ENCODE results near the gene UFL1.
A peak's percentile ranks its signal among the peaks of the same experiment; 100 is the strongest.
"Not testable (repeated sequence)": the region's sequence is repeated elsewhere in the genome, so short reads cannot be mapped to it uniquely, and the experiment has no call there.

Gene UFL1
- 48.7 to 96.2 reads per million in 2 donors for total RNA-seq

GRCh38 chr6:96521644-96522464, at the start of gene UFL1:
Gene UFL1 (plus strand): TSS chr6:96521806. CDS start chr6:96521874, 68 bp downstream.
- DNase-seq: peak; percentile 86

GRCh38 chr6:96472291-96472690, 49.3 kb upstream of the UFL1 start:
- not testable (repeated sequence) for DNase-seq

GRCh38 chr6:96478695-96479094, 42.9 kb upstream of the UFL1 start:
- DNase-seq: no peak

- no peak for DNase-seq
These were observed 29.7 kb upstream of the UFL1 start for GRCh38 chr6:96491926-96492325.

- DNase-seq: peak; percentile 34
These were observed 21.8 kb upstream of the UFL1 start for GRCh38 chr6:96499781-96500180.

GRCh38 chr6:96502915-96503314, 18.7 kb upstream of the UFL1 start:
- DNase-seq: no peak

- no peak for DNase-seq
These were observed 16.2 kb upstream of the UFL1 start for GRCh38 chr6:96505363-96505762.

- DNase-seq: no peak
These were observed 12.3 kb upstream of the UFL1 start for GRCh38 chr6:96509281-96509680.

GRCh38 chr6:96520171-96521115, 1.2 kb upstream of the UFL1 start:
- no peak for DNase-seq

GRCh38 chr6:96521306-96521643, 331 bp upstream of the UFL1 start:
- DNase-seq: no peak

- DNase-seq: no peak
These were observed 931 bp downstream of the UFL1 start for GRCh38 chr6:96522465-96523009.

- no peak for DNase-seq
These were observed 6.6 kb downstream of the UFL1 start for GRCh38 chr6:96528193-96528592.

GRCh38 chr6:96532399-96532798, 10.8 kb downstream of the UFL1 start:
- DNase-seq: no peak

- no peak for DNase-seq
These were observed 16.1 kb downstream of the UFL1 start for GRCh38 chr6:96537726-96538125.

- no peak for DNase-seq
These were observed 21.1 kb downstream of the UFL1 start for GRCh38 chr6:96542702-96543101.

- DNase-seq: no peak
These were observed 24.3 kb downstream of the UFL1 start for GRCh38 chr6:96545882-96546281.

GRCh38 chr6:96547654-96548053, 26.0 kb downstream of the UFL1 start:
- no peak for DNase-seq

GRCh38 chr6:96554558-96554957, 33.0 kb downstream of the UFL1 start:
- DNase-seq: no peak

GRCh38 chr6:96559740-96560139, 38.1 kb downstream of the UFL1 start:
- DNase-seq: not testable (repeated sequence)

- DNase-seq: no peak
These were observed 41.3 kb downstream of the UFL1 start, which contains the start of gene FHL5 for GRCh38 chr6:96562886-96563285. Gene FHL5 (plus strand): TSS chr6:96563128. CDS start chr6:96603614, 40,486 bp downstream.

GRCh38 chr6:96563853-96564252, 42.2 kb downstream of the UFL1 start:
- no peak for DNase-seq

- no peak for DNase-seq
These were observed 48.4 kb downstream of the UFL1 start for GRCh38 chr6:96570053-96570452.

- no peak for DNase-seq
These were observed 49.9 kb downstream of the UFL1 start for GRCh38 chr6:96571551-96571950.

Measured in T-helper 9 cell (primary cell).